Measurements from ENCODE around the gene ZNF507. TPM values are rescaled to one million over a fixed set of nuclear protein-coding genes. Genes with fewer than 3 reads are reported as not detected.

ZNF507 gene
- total RNA-seq = 6.2 and 10.2 TPM in 2 replicates
- 4.6 and 6.9 TPM in 2 replicates for polyA plus RNA-seq

- H3K27ac ChIP-seq = peak within 1 kb of the TSS; percentile 87
Observed at GRCh38 chr19:32345261-32346207, at the start of gene ZNF507. ZNF507 (plus strand) TSS chr19:32345610; CDS start chr19:32352831, 7,221 bp downstream.

GRCh38 chr19:32296694-32297093, 48.7 kb upstream of the ZNF507 start:
- no peaks in the 10 kb centered on the region for H3K36me3 ChIP-seq
- no peak for TF ChIP-seq CTCF (IDR thresholded peaks at IDR 0.05; ENCODE audit: low read depth, low read length)
- no peaks in the 10 kb centered on the region for H3K9me3 ChIP-seq (ENCODE audit: low read depth)
- no peak overlapping the region for H3K27ac ChIP-seq
- no peaks in the 10 kb centered on the region for H3K27me3 ChIP-seq
- no peak overlapping the region for H3K4me3 ChIP-seq
- no peaks in the 10 kb centered on the region for H3K4me1 ChIP-seq (ENCODE audit: low read depth)
- peak in 1 of 2 donors; percentile 4 for DNase-seq (ENCODE audit: low read depth in 1 of 2, low spot score in 1 of 2)

More at GRCh38 chr19:32345261-32346207, at the start of gene ZNF507:
- TF ChIP-seq CTCF (IDR thresholded peaks at IDR 0.05; ENCODE audit: low read depth, low read length) = no peak
- H3K9me3 ChIP-seq (ENCODE audit: low read depth) = no peaks in the 10 kb centered on the region
- H3K36me3 ChIP-seq = peaks cover 22% of the 10 kb centered on the region
- H3K4me1 ChIP-seq (ENCODE audit: low read depth) = peaks cover 12% of the 10 kb centered on the region
- H3K4me3 ChIP-seq = peak within 1 kb of the TSS; percentile 96
- H3K27me3 ChIP-seq = no peaks in the 10 kb centered on the region
- peak; percentile 81 to 88 for DNase-seq (ENCODE audit: low read depth in 1 of 2, low spot score in 1 of 2)

GRCh38 chr19:32302778-32303177, 42.6 kb upstream of the ZNF507 start:
- H3K36me3 ChIP-seq = no peaks in the 10 kb centered on the region
- no peak overlapping the region for H3K27ac ChIP-seq
- no peak for DNase-seq (ENCODE audit: low read depth in 1 of 2, low spot score in 1 of 2)
- H3K4me1 ChIP-seq (ENCODE audit: low read depth) = no peaks in the 10 kb centered on the region
- no peak overlapping the region for H3K4me3 ChIP-seq
- no peaks in the 10 kb centered on the region for H3K27me3 ChIP-seq
- no peaks in the 10 kb centered on the region for H3K9me3 ChIP-seq (ENCODE audit: low read depth)
- no peak for TF ChIP-seq CTCF (IDR thresholded peaks at IDR 0.05; ENCODE audit: low read depth, low read length)

- Histone ChIP-seq H3K4me1 (ENCODE audit: low read depth) (no peaks in the 10 kb centered on the region), H3K4me3 (no peak overlapping the region), H3K27me3 (no peaks in the 10 kb centered on the region), H3K9me3 (ENCODE audit: low read depth) (no peaks in the 10 kb centered on the region), H3K36me3 (no peaks in the 10 kb centered on the region), H3K27ac (no peak overlapping the region)
- no peak for DNase-seq (ENCODE audit: low read depth in 1 of 2, low spot score in 1 of 2)
- TF ChIP-seq CTCF (IDR thresholded peaks at IDR 0.05; ENCODE audit: low read depth, low read length) = no peak
Observed at GRCh38 chr19:32303193-32303592, 42.2 kb upstream of the ZNF507 start.

- no peaks in the 10 kb centered on the region for H3K4me1 ChIP-seq (ENCODE audit: low read depth)
- H3K36me3 ChIP-seq = no peaks in the 10 kb centered on the region
- no peaks in the 10 kb centered on the region for H3K9me3 ChIP-seq (ENCODE audit: low read depth)
- no peak overlapping the region for H3K4me3 ChIP-seq
- DNase-seq (ENCODE audit: low read depth in 1 of 2, low spot score in 1 of 2) = no peak
- H3K27ac ChIP-seq = no peak overlapping the region
- TF ChIP-seq CTCF (IDR thresholded peaks at IDR 0.05; ENCODE audit: low read depth, low read length) = no peak
- no peaks in the 10 kb centered on the region for H3K27me3 ChIP-seq
Observed at GRCh38 chr19:32307591-32307990, 37.8 kb upstream of the ZNF507 start.
